ENCODE measurements around the gene S100A14.
"Not testable (repeated sequence)": the region's sequence is repeated elsewhere in the genome, so short reads cannot be mapped to it uniquely, and the experiment has no call there.

The S100A14 gene

GRCh38 chr1:153614189-153614900 is 1.8 kb downstream of the S100A14 start:
- no peak for DNase-seq

- no peak for DNase-seq
Measured at GRCh38 chr1:153613406-153613805, 2.7 kb downstream of the S100A14 start.

- DNase-seq = no peak
Measured at GRCh38 chr1:153612755-153613331, 3.3 kb downstream of the S100A14 start, which contains the start of gene S100A16. S100A16 (minus strand) TSS chr1:153613137; CDS start chr1:153608151, 4,986 bp downstream.

- DNase-seq = no peak
Measured at GRCh38 chr1:153612111-153612754, 3.9 kb downstream of the S100A14 start.

GRCh38 chr1:153611356-153611755 is 4.8 kb downstream of the S100A14 start:
- DNase-seq = no peak

- no peak for DNase-seq
Measured at GRCh38 chr1:153610811-153611301, 5.3 kb downstream of the S100A14 start.

GRCh38 chr1:153610334-153610733 is 5.8 kb downstream of the S100A14 start:
- DNase-seq = no peak

GRCh38 chr1:153609585-153609907 is 6.6 kb downstream of the S100A14 start:
- DNase-seq = no peak

- DNase-seq = no peak
Measured at GRCh38 chr1:153608742-153609584, 7.2 kb downstream of the S100A14 start.

- no peak for DNase-seq
Measured at GRCh38 chr1:153608089-153608682, 7.9 kb downstream of the S100A14 start.

- DNase-seq = no peak
Measured at GRCh38 chr1:153607381-153607780, 8.7 kb downstream of the S100A14 start.

GRCh38 chr1:153606194-153606593 is 9.9 kb downstream of the S100A14 start:
- no peak for DNase-seq

GRCh38 chr1:153602749-153603148 is 13.4 kb downstream of the S100A14 start:
- DNase-seq = no peak

- no peak for DNase-seq
Measured at GRCh38 chr1:153599847-153600246, 16.3 kb downstream of the S100A14 start.

- DNase-seq = peak; percentile 21 to 78
Measured at GRCh38 chr1:153598309-153599172, 17.6 kb downstream of the S100A14 start.

- DNase-seq = peak in 1 of 2 donors; percentile 15
Measured at GRCh38 chr1:153597206-153597605, 18.9 kb downstream of the S100A14 start.

GRCh38 chr1:153592748-153593147 is 23.4 kb downstream of the S100A14 start:
- DNase-seq = no peak

GRCh38 chr1:153588482-153588881 is 27.6 kb downstream of the S100A14 start:
- DNase-seq = no peak

- DNase-seq = not testable (repeated sequence)
Measured at GRCh38 chr1:153588033-153588432, 28.1 kb downstream of the S100A14 start.

GRCh38 chr1:153587314-153587713 is 28.8 kb downstream of the S100A14 start:
- no peak for DNase-seq

- no peak for DNase-seq
Measured at GRCh38 chr1:153586347-153586746, 29.8 kb downstream of the S100A14 start.

GRCh38 chr1:153585006-153585405 is 31.1 kb downstream of the S100A14 start:
- no peak for DNase-seq
